ENCODE results near the gene ICA1.

DNA sequence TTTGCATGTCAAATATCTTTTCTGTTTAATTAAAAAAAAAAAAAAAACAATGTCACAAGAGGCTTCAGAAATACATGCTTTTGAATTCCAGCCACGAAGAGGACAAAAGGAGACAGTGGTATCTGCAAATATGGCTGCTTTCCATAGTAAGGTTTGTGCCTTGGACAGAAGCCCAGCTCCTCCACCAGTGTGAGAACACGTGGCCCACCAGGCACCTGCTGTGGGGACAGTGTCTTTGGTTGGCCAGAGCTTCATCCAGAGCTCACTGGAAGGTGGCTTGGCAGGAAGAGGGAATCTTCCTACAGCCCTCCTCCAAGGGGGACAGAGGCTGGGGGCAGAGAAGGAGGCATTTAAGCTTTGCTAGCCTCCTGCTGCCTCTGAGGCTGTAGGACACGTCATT lies 148.8 kb downstream of the ICA1 start:
- no peak for TF ChIP-seq CTCF (optimal IDR thresholded peaks at IDR 0.05 in 1 of 3, IDR thresholded peaks at IDR 0.05 in 1 of 3, conservative IDR thresholded peaks at IDR 0.05 in 1 of 3; ENCODE audit: extremely low read depth in 1 of 3, insufficient read depth in 2 of 3, low read length in 3 of 3)
- no peak for TF ChIP-seq EZH2 (IDR thresholded peaks at IDR 0.05; ENCODE audit: low read length)

Measured in keratinocyte (primary cell).